NCI-H526 treated with DMSO at 0.1 percent for 48 hours (cell line): ENCODE data around the gene NMNAT2.
"Not testable (repeated sequence)": the region's sequence is repeated elsewhere in the genome, so short reads cannot be mapped to it uniquely, and the experiment has no call there.

ENCODE experiments used
- DNase-seq: peaks from one replicate; lab custom pipeline; 2025; lab: John Stamatoyannopoulos, UW

Gene NMNAT2

DNA sequence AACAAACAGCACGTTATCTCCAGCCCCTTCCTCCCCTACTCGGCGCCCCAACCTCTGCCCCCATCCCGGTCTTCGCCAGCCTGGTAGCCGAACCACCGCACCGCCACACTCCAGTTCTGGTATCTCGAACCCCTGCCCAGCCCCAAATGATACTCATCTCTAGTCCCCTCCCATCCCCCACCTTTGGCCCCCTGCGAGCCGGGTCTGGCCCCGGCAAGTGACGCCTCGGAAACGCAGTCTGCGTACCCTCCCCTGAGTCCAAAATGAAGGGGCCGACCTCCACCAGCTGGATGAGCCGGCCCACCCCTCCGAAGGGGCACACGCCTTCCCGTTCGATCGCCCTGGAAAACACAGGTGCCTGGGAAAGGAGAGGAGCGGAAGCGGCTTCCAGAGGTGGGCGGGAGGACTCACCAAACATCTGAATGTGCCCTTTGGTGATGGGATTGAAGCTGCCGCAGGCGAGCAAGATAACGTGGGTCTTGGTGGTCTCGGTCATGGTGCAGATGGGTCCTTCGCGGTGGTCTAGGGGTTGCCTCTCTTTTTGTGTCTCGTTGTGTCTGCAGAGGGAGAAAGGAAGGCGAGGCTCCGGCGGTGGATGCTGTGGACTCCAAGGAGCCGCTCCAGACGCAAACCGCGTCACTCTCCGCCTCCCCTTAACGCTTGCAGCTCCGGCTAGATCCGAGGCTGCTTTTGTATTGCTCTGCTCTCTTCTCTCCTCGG, at the start of gene NMNAT2:
Gene NMNAT2 (minus strand): TSS at position 609 of the 720 bp plus-strand sequence. CDS start 113 bp downstream, at position 496.
- DNase-seq = peak; percentile 92

DNA sequence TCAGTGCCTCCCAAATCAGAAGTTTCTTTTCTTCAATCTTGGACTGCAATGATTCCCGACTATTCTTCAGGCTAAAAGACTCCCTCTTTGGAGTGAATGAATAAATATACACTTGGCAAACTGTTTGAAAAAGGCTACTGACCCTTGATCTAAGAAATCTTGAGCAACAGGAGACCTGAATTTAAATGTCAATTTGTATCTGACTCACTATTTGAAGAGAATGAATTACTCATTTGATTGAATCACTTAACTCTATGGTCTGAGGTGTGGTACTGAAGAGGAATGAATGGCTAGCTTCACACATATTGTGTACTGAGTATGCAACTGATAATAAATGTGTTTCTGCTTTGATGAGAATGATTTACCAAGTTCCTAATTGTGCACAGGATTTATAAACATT, 49.5 kb upstream of the NMNAT2 start:
- DNase-seq = no peak

DNA sequence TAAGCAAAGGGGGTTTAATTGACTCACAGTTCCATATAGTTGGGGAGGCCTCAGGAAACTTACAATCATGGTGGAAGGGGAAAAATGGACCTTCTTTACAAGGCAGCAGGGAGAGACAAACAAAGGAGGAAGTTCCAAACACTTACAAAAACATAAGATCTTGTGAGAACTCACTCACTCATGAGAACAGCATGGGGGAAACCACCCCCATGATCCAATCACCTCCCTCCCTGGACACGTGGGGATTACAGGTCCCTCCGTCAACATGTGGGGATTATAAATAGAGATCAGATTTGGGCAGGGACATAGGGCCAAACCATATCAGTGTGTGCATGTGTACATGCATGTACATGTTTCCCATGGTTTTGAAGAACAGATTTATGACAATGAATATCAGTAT, 48.6 kb upstream of the NMNAT2 start:
- no peak for DNase-seq

DNA sequence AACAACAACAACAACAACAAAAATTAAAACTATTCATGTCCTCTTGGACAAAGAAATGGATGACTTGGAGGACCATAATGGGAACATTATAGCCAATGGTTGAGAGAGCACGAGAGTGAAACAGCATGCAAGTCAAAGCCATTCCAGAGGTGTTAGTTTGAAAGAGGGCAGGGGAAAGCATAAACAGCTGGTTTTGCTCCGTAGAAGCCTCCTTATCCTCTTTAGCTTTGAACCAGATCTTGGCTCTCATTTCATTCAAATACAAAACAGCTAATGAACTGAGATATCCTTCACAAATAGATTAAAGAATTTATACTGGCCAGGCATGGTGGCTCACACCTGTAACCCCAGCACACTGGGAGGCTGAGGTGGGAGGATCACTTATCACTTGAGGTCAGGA, 45.4 kb upstream of the NMNAT2 start:
- DNase-seq = no peak

DNA sequence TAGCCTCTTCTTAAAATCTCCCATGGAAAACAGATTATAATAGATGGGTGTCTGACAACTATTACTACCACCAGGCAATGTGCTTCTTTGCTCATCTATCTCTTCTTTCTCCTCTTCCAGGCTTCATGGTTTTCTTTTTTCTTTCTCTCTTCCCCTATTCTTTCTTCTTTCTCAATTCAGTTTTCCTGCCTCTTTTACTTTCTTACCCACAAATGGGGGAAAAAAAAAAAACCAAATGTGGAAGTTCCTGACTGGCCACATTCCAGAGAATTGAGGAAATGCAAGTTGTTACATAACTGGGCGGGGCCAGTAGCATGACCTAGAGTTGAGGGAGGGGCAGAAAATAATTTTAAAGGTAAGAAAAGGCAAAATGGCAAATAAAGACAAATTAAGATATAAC, 43.2 kb upstream of the NMNAT2 start:
- no peak for DNase-seq

DNA sequence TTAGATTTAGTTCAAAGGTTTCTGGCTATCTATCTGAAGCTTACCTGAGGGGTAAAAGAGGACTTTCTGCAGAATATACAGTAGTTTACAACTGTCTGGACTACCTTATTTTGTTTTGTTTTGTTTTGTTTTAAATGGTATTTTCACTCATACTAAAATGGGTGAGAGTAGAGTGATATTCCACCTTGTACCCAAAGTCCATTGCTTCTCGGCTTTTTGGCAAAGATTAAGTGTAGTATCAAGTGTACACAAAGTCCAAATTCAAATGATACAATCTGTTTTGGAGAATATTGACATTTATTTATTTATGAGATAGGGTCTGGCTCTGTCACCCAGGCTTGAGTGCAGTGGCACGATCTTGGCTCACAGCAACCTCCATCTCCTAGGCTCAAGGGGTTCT, 42.4 kb upstream of the NMNAT2 start:
- no peak for DNase-seq

DNA sequence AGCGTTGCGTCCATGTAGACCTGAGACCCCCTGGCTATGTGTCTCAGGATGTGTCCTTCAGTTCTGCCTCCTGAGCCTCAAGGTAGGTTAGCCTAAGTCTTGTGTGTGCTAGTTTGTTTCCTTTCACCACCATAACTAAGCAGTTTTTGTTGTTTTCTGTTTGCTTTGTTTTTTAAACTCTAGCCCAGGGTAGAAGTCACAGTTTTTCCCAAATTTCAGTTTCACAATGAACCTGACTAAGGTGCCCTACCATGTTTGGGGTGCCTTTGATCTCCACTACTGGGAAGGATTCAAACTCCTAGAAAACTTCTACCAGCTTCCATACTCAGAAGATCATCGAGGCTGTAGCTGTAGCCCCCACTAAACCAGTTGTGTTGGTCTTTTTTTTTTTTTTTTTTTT, 39.3 kb upstream of the NMNAT2 start:
- DNase-seq = no peak

DNA sequence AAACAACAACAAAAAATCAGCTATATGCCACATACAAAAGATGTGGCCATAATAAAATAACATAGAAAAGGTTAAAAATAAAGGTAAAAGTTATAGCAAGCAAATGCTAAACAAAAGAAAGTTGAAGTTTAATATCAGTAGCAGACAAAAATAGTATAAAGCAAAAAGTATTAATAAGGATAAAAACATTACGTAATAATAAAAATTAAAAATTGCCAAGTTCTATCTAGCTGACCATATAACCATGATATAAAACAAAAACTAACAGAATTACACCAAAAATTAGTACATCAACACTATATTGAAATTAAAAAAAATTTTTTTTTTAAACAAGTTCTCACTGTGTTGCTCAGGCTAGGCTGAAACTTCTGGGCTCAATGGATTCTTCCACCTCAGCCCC, 38.6 kb upstream of the NMNAT2 start:
- DNase-seq = no peak

DNA sequence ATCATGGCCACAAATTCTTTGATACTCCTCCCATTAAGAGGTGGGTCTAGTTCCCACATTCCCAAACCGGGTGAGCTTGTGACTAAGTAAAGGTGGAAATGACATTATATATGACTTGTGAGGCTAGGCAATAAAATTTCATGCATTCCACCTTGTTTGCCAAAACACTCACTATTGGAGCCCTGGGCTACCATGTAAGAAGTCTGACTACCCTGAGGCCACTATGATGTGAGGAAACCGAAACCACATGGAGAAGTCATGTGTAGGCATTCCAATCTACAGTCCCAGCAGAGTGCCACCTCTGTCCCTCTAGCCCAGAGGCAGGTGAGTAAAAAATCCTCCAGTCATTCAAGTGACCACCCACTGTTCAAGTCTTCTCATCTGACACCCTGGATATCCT, 36.2 kb upstream of the NMNAT2 start:
- DNase-seq = no peak

DNA sequence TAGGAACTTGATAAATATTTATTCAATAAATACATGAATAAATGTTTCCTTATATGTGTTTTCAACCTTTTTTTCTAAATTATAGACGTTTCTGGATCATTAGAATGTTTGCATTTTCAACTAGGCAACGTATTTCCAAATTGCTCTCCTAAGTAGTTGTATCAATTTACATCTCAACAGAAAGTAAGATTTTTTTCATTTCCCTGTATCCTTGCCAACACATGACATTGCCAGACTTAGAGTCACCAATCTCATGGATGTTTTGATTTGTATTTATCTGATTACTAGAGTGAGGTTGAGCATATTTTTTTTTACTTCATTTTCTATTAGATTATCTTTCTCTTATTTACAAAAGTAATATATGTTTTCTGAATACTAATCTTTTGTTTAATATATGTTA, 31.9 kb upstream of the NMNAT2 start:
- no peak for DNase-seq

DNA sequence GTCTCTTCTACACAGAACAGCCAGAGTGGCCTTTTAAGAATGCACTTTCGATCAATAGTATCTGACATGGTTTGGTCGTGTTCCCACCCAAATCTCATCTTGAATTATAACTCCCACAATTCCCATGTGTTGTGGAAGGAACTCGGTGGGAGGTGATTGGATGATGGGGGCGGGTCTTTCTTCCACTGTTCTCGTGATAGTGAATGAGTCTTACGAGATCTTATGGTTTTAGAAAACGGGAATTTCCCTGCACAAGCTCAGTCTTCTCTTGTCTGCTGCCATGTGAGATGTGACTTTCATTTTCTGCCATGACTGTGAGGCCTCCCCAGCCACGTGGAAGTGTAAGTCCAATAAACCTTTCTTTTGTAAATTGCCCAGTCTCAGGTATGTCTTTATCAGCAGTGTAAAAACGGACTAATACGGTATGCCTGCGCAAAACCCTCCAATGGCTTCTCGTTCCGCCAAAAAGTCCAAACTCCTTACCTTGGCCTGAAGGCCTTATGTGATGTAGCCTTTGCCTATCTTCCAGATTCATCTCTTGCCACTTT, 31.1 kb upstream of the NMNAT2 start:
- no peak for DNase-seq

DNA sequence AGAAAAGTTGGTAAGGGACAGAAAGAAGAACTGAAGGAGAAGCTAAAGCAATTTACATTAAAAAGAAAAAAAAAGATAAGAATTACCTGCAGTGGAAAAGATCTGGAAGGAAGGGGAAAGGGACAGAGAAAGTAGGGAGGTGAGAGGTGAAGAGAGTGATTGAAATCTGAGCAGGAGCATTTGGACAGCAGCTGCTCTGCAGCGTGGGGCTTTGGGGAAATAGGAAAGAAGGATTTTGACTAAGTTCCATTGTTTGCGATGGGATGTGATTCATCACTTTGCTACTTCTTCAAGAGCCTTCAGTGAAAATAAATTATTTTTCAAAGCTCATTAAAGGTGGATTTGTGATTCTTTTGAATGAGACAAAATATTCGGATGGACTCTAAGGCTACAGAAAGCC, 26.1 kb upstream of the NMNAT2 start:
- DNase-seq = no peak

DNA sequence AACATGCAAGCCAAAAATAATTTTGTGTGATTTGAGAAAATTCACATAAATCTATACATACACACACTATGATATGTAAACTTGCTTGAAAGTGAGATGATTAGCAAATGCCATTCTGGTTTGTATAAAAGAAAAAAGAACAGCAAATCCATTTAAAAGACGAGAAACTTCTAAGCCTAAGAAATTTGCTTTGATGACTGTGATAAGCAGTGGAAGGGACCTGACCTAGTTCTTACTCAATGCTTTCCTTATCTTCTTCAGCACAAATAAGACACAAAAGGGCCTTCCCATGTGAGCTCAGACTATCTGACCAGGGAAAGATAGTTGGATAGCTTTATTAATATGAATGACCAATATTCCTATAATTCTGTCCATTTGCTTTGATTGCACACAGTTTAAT, 25.3 kb upstream of the NMNAT2 start:
- DNase-seq = no peak

DNA sequence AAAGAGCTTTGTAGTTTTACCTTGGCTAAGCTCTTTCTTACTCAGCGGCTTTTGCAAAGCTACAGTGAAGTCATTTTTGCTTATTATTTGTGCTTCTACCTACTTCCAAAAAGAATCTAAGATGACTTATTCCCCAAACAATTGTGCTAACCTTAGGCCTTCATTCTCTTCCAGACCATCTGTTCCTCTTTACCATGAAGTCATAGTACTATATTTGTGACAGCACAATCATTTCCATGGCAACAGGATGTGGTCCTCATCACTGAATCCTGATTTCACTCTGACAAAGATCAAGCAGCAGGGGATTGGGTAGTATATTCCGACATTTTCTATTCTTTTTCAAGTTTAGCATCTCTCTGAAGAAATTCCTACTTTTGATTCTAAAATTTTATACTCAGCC, 24.8 kb upstream of the NMNAT2 start:
- DNase-seq = no peak

DNA sequence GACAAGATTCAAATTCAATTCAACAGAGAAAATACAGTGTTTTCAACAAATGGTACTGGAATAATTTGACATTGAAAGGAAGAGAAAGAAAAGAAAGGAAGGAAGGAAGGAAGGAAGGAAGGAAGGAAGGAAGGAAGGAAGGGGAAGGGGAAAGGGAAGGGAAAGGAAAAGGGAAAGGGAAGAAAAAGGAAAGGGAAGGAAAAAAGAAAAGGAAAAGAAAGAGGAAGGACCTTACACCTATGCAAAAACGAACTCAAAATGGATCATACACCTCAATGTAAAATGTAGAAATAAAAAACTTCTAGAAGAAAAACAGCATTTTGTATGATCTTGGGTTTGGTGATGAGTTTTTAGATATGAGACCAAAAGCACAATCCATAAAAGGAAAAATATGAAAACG, 19.9 kb upstream of the NMNAT2 start:
- DNase-seq = no peak

DNA sequence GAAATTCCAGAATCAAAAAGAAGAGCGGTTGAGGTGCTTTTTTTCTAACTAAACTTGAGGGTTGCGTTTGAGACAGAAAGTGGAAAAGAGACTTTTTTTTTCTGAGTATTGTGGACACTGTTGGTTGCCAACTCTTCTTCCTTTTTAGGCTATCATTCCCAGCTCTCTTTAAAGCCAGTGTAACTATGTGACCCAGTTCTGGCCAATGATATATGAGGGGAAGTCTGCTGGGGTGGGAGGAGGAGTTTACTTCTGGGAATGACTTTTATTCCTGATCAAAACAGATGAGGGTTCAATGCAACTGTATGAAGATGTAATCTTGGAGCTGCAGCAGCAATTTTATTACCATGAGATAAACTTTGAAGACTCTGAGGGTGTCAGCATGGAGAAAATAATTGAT, 17.3 kb upstream of the NMNAT2 start:
- no peak for DNase-seq

DNA sequence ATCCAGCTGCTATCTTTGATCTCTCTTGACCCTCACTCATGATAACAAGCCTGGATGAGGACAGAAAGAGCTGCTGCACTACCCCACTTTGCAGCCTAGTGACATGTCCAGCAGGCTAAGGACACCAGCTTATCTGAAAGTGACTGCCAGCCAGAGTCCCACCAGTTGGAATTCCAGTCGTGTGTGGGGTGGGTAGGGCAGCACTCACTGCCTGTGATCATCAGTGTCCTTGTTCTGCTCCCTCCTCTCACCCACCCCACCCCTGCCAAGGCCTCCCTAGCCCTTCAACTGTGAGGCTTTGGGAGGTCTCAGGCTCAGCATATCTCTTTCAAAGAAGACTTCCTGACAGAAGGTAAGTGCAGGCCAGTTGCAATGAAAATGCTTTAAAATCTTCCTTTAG, 15.5 kb upstream of the NMNAT2 start:
- DNase-seq = no peak

DNA sequence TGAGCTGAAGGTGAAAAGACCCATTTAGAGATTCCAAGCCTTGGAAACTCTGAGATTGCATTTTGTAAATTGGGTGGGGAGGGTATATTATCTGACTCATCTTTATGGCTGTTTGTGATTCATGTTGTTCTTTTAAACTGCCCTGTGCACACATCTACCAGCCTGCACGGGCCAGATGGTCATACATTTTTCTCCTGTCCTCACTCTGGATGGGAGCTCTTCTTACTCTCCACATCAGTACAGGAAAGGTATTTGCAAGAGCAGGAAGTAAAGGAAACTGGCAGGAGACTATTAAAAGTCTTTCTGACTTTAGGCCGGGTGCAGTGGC, 14.3 kb upstream of the NMNAT2 start:
- no peak for DNase-seq

DNA sequence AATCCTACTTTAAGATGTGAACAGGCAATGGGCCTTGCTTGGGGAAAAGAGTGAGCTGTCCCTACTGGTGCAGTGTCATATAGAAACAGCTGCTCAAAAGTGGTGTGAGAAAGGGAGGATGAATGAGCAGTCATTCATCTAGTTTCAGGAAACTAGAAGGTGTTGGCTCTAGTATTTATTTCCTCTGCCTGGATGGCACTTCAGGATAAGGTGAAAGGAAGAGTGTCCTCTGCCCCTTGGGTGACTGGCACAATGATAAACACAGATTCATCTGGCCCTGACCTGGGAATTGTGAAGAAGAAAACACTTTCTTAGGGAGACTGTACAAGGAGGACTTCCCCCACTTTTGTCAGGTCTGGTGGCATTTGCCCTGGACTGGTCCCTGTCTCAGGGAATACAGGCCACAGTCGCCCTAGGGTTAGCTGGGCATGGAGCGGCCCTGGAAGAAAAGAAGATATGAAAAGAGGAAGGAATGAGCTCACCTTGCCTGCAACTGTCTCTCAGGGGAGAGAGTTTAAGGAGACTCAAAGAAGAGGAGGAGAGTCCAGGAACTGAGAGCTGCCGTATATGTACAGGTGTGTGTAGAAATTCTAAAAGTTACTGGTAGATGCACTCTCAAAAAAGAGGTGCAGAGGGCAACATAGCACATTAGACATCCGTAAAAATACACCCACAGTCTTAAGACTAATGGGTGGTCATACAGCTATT, 13.8 kb upstream of the NMNAT2 start:
- DNase-seq = no peak

DNA sequence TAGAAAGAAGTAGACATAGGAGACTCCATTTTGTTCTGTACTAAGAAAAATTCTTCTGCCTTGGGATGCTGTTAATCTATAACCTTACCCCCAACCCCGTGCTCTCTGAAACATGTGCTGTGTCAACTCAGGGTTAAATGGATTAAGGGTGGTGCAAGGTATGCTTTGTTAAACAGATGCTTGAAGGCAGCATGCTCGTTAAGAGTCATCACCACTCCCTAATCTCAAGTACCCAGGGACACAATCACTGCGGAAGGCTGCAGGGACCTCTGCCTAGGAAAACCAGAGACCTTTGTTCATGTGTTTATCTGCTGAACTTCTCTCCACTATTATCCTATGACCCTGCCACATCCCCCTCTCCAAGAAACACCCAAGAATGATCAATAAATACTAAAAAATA, 9.4 kb upstream of the NMNAT2 start:
- DNase-seq = not testable (repeated sequence)

DNA sequence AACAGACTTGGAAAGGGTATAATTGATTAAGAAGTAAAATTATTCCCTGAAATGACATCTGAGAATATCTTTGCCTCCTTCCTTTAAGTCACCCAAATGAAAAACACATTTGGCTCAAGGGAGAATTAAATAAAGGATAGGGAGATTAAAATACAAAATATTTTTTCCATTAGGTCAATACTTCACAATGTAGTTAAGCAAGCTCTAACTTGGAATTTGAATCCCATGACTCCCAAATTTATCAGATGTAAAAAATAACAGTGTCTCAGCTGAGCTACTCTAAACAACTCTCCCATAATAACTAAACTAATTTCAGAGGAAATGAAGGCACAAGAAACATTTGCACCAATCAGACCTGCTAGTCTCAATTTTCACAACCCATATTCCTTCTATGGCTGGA, 6.5 kb upstream of the NMNAT2 start:
- DNase-seq = no peak

DNA sequence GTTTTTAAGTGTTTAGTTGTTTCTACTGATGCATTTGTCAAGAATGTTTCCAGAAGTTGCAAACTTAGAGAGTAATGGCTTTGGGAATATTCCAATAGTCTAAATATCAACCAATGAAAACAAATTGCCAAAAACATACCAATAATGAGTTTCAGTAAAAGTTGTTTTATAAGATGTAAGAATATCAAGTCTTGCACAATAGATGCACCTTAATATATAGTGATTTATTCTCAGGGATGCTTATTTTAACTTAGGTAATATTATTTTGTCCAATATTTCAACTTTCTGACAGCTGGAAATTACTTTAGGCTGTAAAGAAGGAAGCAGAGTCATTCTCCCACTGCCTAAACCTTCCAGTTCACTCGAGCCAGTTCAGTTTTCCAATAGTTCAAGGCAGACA, 5.4 kb upstream of the NMNAT2 start:
- no peak for DNase-seq

DNA sequence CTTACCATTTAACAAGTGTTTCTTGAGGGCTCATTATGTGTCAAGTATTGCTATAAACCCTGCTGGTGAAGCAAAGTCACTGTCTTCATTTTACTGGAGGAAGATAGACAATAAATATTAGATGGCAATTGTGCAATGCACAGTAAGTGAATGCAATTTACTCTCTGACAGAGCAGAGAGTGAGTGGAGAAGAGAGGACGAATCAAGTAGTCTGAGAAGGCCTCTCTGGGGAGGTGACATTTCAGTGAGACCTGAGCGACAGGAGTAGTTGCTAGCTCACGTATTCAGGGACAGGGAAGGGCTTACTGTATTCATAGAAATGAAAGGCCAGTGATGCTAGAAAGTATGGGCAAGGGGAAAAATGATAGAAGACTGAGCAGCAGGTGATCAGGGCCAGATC, 1.2 kb upstream of the NMNAT2 start:
- peak; percentile 58 for DNase-seq

DNA sequence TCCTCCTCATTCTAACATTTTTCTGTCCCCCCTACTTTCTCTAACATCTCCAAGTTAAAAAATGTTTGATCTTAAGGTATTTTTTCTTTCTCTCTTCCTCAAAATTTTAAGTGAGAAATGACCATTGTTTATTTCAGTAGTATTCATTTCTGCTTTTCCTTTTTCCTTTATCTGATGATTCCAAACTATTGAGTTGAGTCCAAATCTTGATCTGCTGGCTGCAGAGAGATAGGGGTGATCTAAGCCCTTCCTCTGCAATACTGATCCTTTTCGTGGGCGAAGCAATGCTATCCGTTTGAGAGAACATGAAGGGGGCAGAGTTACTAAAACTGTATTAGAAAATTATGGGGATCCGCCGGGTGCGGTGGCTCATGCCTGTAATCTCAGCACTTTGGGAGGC, 516 bp upstream of the NMNAT2 start:
- DNase-seq = no peak
